Epithelial cell of proximal tubule (primary cell): ENCODE measurements around the gene TSHZ1. TPM values are rescaled to one million over a fixed set of nuclear protein-coding genes. Genes with fewer than 3 reads are reported as not detected.

Experiments
- DNase-seq: peaks from one replicate; pipeline ENCODE4 v3.0.0-alpha.2; 2011; ENCODE audit warnings: low read depth
- H3K4me3 ChIP-seq: 2 replicates; pipeline ENCODE4 v1.5.1; 2011; ENCODE audit warnings: low read depth, mild to moderate bottlenecking, low read length
- CTCF ChIP-seq: conservative IDR thresholded peaks from 2 replicates; pipeline ENCODE4 v1.5.1; 2012; ENCODE audit warnings: low read depth, mild to moderate bottlenecking, low read length
- total RNA-seq: library from RNA; depleted of rRNA; stranded (reverse); fragments of >200 nt; gene quantifications from 2 replicates; pipeline ENCODE4 v1.2.3, GENCODE V29; 2015

The TSHZ1 gene
- total RNA-seq, 1 donor from 2014 or later: 5.1 TPM

- no peak for TF ChIP-seq CTCF
- no peak for DNase-seq
- no peak overlapping the region for H3K4me3 ChIP-seq
Measured at GRCh38 chr18:75251466-75251865, 40.9 kb downstream of the TSHZ1 start.

GRCh38 chr18:75252136-75252535 is 41.5 kb downstream of the TSHZ1 start:
- H3K4me3 ChIP-seq: no peak overlapping the region
- no peak for DNase-seq
- TF ChIP-seq CTCF: no peak

GRCh38 chr18:75253043-75253442 is 42.4 kb downstream of the TSHZ1 start:
- no peak for TF ChIP-seq CTCF
- no peak overlapping the region for H3K4me3 ChIP-seq
- no peak for DNase-seq

GRCh38 chr18:75253784-75254183 is 43.2 kb downstream of the TSHZ1 start:
- DNase-seq: no peak
- no peak overlapping the region for H3K4me3 ChIP-seq
- no peak for TF ChIP-seq CTCF

GRCh38 chr18:75255094-75255493 is 44.5 kb downstream of the TSHZ1 start:
- no peak for TF ChIP-seq CTCF
- no peak overlapping the region for H3K4me3 ChIP-seq
- no peak for DNase-seq

GRCh38 chr18:75256376-75256775 is 45.8 kb downstream of the TSHZ1 start:
- no peak for DNase-seq
- H3K4me3 ChIP-seq: no peak overlapping the region
- no peak for TF ChIP-seq CTCF

- no peak for DNase-seq
- no peak for TF ChIP-seq CTCF
- H3K4me3 ChIP-seq: no peak overlapping the region
Measured at GRCh38 chr18:75257605-75258004, 47.0 kb downstream of the TSHZ1 start.
